ENCODE results near the gene CTNND2.

- TF ChIP-seq EGR1 (IDR thresholded peaks at IDR 0.05; ENCODE audit: borderline replicate concordance in 1 of 2, low read depth in 2 of 2, low read length in 2 of 2) (no peak), ETV6 (conservative IDR thresholded peaks at IDR 0.05 in 1 of 2, IDR thresholded peaks at IDR 0.05 in 1 of 2; ENCODE audit: borderline replicate concordance in 1 of 2, low read depth in 1 of 2) (no peak), ATF3 (IDR thresholded peaks at IDR 0.05; ENCODE audit: borderline replicate concordance, extremely low read depth, low read depth, low read length) (no peak), TAF1 (IDR thresholded peaks at IDR 0.05; ENCODE audit: borderline replicate concordance, low read depth, low read length) (no peak), ESRRA (IDR thresholded peaks at IDR 0.05; ENCODE audit: low read length) (no peak), CTCF (IDR thresholded peaks at IDR 0.05 in 2 of 3, conservative IDR thresholded peaks at IDR 0.05 in 1 of 3; ENCODE audit: control insufficient read depth in 2 of 3, extremely low read depth in 1 of 3, insufficient read depth in 1 of 3, low read depth in 3 of 3, low read length in 3 of 3) (no peak), CBX3 (IDR thresholded peaks at IDR 0.05; ENCODE audit: borderline replicate concordance, low read depth) (no peak), EZH2 (IDR thresholded peaks at IDR 0.05; ENCODE audit: borderline replicate concordance, control insufficient read depth, low read depth, low read length) (no peak), REST (IDR thresholded peaks at IDR 0.05; ENCODE audit: low read depth, low read length) (no peak), MAX (IDR thresholded peaks at IDR 0.05; ENCODE audit: low read depth, low read length) (no peak), POLR2A (IDR thresholded peaks at IDR 0.05; ENCODE audit: low read depth, low read length) (no peak), EP300 (IDR thresholded peaks at IDR 0.05; ENCODE audit: borderline replicate concordance in 1 of 2, control insufficient read depth in 1 of 2, low read depth in 2 of 2, low read length in 2 of 2) (no peak), NR2C1 (IDR thresholded peaks at IDR 0.05) (no peak), JUND (IDR thresholded peaks at IDR 0.05; ENCODE audit: low read depth, low read length) (no peak)
Observed at GRCh38 chr5:11269515-11269914, 634.7 kb downstream of the CTNND2 start.

Measured in GM12878 (cell line).